ENCODE measurements around the gene PRKN.
A peak's percentile ranks its signal among the peaks of the same experiment; 100 is the strongest.

Gene PRKN

DNA sequence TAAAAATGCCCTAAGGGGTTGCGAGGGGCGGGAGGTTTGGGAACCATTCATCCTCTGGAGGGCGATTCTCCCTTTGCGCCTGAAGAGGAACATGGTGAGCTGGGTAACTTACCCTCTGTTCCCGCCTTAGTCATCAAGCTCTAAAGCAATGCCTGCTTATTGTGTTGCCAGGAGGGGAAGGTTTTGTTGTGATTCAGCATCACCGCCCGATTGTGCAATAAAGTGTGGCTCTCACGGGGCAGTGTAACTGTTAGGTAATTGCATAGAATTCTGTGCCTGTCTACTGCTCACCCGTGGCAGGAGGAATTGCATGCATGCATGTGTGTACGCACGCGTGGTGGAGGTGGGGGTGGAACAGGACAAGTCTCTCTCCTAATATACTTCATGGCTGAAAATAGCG, 1358.2 kb downstream of the PRKN start:
- TF ChIP-seq, protein P1, sequence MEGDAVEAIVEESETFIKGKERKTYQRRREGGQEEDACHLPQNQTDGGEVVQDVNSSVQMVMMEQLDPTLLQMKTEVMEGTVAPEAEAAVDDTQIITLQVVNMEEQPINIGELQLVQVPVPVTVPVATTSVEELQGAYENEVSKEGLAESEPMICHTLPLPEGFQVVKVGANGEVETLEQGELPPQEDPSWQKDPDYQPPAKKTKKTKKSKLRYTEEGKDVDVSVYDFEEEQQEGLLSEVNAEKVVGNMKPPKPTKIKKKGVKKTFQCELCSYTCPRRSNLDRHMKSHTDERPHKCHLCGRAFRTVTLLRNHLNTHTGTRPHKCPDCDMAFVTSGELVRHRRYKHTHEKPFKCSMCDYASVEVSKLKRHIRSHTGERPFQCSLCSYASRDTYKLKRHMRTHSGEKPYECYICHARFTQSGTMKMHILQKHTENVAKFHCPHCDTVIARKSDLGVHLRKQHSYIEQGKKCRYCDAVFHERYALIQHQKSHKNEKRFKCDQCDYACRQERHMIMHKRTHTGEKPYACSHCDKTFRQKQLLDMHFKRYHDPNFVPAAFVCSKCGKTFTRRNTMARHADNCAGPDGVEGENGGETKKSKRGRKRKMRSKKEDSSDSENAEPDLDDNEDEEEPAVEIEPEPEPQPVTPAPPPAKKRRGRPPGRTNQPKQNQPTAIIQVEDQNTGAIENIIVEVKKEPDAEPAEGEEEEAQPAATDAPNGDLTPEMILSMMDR (IDR thresholded peaks at IDR 0.05; ENCODE audit: low read depth, low read length): no peak
- TF ChIP-seq EZH2phosphoT487 (IDR thresholded peaks at IDR 0.05; ENCODE audit: low read depth): no peak
- Histone ChIP-seq H3K27ac (ENCODE audit: low read length) (no peak overlapping the region), H3K4me1 (ENCODE audit: low read length) (peaks cover 13% of the 10 kb centered on the region), H3K9ac (ENCODE audit: low read length) (no peak overlapping the region), H3K4me3 (ENCODE audit: low read length) (no peak overlapping the region), H4K20me1 (ENCODE audit: insufficient read depth, low read length) (no peaks in the 10 kb centered on the region), H3K27me3 (ENCODE audit: low read depth, low read length) (no peaks in the 10 kb centered on the region), H3K79me2 (ENCODE audit: low read length) (no peaks in the 10 kb centered on the region), H3K9me3 (ENCODE audit: insufficient read depth, low read length) (no peaks in the 10 kb centered on the region), H2AFZ (ENCODE audit: low read depth, low read length) (no peak overlapping the region), H3K36me3 (replicated peaks; ENCODE audit: low read depth, low read length) (no peaks in the 10 kb centered on the region), H3K4me2 (ENCODE audit: low read length) (no peak overlapping the region)

DNA sequence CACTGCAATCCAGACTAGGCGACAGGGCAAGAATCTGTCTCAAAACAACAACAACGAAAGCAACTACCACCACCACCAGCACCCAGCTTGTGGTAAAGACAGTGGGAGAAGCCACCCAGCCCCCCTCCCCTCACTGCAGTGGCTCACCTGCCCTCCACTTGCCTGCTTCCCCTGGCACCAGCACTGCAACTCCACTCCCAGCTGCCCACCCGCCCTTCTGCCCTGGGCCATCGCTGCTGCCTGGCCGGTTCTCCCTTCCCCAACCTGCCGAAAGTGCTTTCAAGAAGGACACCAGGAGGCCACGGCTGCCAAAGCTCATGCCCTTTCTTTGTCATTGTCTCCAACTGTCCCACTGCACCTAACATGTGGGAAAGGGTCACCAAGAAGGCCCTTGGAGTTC, 1359.1 kb downstream of the PRKN start:
- H3K79me2 ChIP-seq (ENCODE audit: low read length): no peaks in the 10 kb centered on the region
- peaks cover 10% of the 10 kb centered on the region for H3K4me1 ChIP-seq (ENCODE audit: low read length)
- no peak overlapping the region for H3K4me2 ChIP-seq (ENCODE audit: low read length)
- TF ChIP-seq, protein P1 (IDR thresholded peaks at IDR 0.05; ENCODE audit: low read depth, low read length): no peak
- no peak for TF ChIP-seq EZH2phosphoT487 (IDR thresholded peaks at IDR 0.05; ENCODE audit: low read depth)
- no peaks in the 10 kb centered on the region for H3K9me3 ChIP-seq (ENCODE audit: insufficient read depth, low read length)
- H3K36me3 ChIP-seq (replicated peaks; ENCODE audit: low read depth, low read length): no peaks in the 10 kb centered on the region
- no peak overlapping the region for H3K9ac ChIP-seq (ENCODE audit: low read length)
- no peaks in the 10 kb centered on the region for H4K20me1 ChIP-seq (ENCODE audit: insufficient read depth, low read length)
- H2AFZ ChIP-seq (ENCODE audit: low read depth, low read length): no peak overlapping the region
- no peak overlapping the region for H3K27ac ChIP-seq (ENCODE audit: low read length)
- no peak overlapping the region for H3K4me3 ChIP-seq (ENCODE audit: low read length)
- no peaks in the 10 kb centered on the region for H3K27me3 ChIP-seq (ENCODE audit: low read depth, low read length)

DNA sequence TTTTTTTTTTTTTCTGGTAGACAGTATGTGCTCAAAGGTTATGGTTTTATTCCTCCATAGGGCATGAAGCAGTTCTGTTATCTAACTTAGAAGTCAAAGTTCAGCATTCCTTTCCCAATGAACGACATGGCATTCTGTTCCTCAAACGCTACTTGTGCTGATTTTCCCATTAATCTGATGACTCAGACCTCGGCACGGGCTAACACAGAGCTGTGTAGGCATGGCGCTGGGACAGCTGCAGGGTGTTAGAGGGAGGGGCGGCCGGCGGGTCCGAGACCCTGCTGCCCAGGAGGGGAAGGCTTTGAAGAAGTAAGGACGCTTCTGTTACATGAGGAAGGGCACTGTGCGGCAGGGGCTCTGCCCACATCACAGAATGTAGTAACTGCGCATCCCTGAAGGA, 1360.1 kb downstream of the PRKN start:
- Histone ChIP-seq H4K20me1 (ENCODE audit: insufficient read depth, low read length) (no peaks in the 10 kb centered on the region), H3K79me2 (ENCODE audit: low read length) (no peaks in the 10 kb centered on the region), H3K4me1 (ENCODE audit: low read length) (peaks cover 10% of the 10 kb centered on the region), H3K27me3 (ENCODE audit: low read depth, low read length) (no peaks in the 10 kb centered on the region), H3K9me3 (ENCODE audit: insufficient read depth, low read length) (no peaks in the 10 kb centered on the region), H3K4me3 (ENCODE audit: low read length) (no peak overlapping the region), H3K27ac (ENCODE audit: low read length) (no peak overlapping the region), H3K4me2 (ENCODE audit: low read length) (no peak overlapping the region), H2AFZ (ENCODE audit: low read depth, low read length) (no peak overlapping the region), H3K36me3 (replicated peaks; ENCODE audit: low read depth, low read length) (no peaks in the 10 kb centered on the region), H3K9ac (ENCODE audit: low read length) (no peak overlapping the region)
- TF ChIP-seq, protein P1 (IDR thresholded peaks at IDR 0.05; ENCODE audit: low read depth, low read length): no peak
- TF ChIP-seq EZH2phosphoT487 (IDR thresholded peaks at IDR 0.05; ENCODE audit: low read depth): no peak

DNA sequence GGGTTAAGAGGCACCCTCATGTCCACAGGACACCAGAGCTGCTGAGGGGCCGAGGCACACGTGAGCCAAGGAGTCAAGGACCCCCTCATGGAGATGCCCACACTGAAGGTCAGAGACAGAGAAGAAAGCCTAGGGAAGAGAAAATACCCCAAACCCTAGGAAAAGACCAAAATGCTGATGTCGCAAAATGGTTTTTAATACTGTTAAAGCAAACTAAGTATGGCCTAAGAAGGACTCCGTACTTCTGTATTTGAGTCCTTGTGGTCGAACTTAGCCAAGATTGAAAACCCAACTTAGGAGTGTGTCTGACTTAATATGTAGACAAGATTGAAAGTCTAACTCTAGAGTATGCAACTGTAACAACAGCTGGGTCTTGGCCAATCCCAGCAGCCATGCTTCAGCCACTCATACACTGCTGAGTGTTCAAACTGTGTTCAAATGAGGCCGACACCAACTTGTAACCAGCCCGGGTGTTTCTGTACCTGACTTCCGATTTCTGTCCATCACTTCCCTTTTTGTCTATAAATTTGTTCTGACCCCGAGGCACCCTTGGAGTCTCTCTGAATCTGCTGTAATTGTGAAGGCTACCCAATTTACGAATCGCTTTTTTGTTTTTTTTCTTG, 1361.2 kb downstream of the PRKN start:
- Histone ChIP-seq H3K4me3 (ENCODE audit: low read length) (no peak overlapping the region), H3K79me2 (ENCODE audit: low read length) (no peaks in the 10 kb centered on the region), H3K27me3 (ENCODE audit: low read depth, low read length) (no peaks in the 10 kb centered on the region), H2AFZ (ENCODE audit: low read depth, low read length) (no peak overlapping the region), H3K36me3 (replicated peaks; ENCODE audit: low read depth, low read length) (no peaks in the 10 kb centered on the region), H3K9ac (ENCODE audit: low read length) (no peak overlapping the region), H3K9me3 (ENCODE audit: insufficient read depth, low read length) (no peaks in the 10 kb centered on the region), H4K20me1 (ENCODE audit: insufficient read depth, low read length) (no peaks in the 10 kb centered on the region), H3K27ac (ENCODE audit: low read length) (no peak overlapping the region), H3K4me2 (ENCODE audit: low read length) (peak overlapping the region; percentile 37), H3K4me1 (ENCODE audit: low read length) (peaks cover 10% of the 10 kb centered on the region)
- TF ChIP-seq, protein P1 (IDR thresholded peaks at IDR 0.05; ENCODE audit: low read depth, low read length): no peak
- no peak for TF ChIP-seq EZH2phosphoT487 (IDR thresholded peaks at IDR 0.05; ENCODE audit: low read depth)

Data from OCI-LY3 (cell line).